Activated naive CD8-positive, alpha-beta T cell treated with anti-CD3 and anti-CD28 coated beads, Interleukin-2, amount 50 U/mL, for 16 hours (primary cell): ENCODE results near the gene LIPG.
"Not testable (repeated sequence)": the region's sequence is repeated elsewhere in the genome, so short reads cannot be mapped to it uniquely, and the experiment has no call there.

ENCODE experiments used
- DNase-seq: peaks from one replicate; pipeline ENCODE4 v3.0.0-alpha.2; 2020; ENCODE audit warnings: low read depth, low spot score

The LIPG gene

GRCh38 chr18:49546719-49547273, 15.1 kb upstream of the LIPG start:
- DNase-seq = no peak

- no peak for DNase-seq
These were observed 14.2 kb upstream of the LIPG start for GRCh38 chr18:49547701-49548100.

- no peak for DNase-seq
These were observed 13.6 kb upstream of the LIPG start for GRCh38 chr18:49548229-49548636.

- DNase-seq = no peak
These were observed 11.1 kb upstream of the LIPG start for GRCh38 chr18:49550621-49551339.

- DNase-seq = no peak
These were observed 8.9 kb upstream of the LIPG start for GRCh38 chr18:49553003-49553402.

- DNase-seq = no peak
These were observed 6.2 kb upstream of the LIPG start for GRCh38 chr18:49555641-49556040.

- no peak for DNase-seq
These were observed 3.5 kb upstream of the LIPG start for GRCh38 chr18:49558356-49558755.

GRCh38 chr18:49559326-49559931, 2.4 kb upstream of the LIPG start:
- not testable (repeated sequence) for DNase-seq

- no peak for DNase-seq
These were observed 1.6 kb upstream of the LIPG start for GRCh38 chr18:49560277-49560623.

DNA sequence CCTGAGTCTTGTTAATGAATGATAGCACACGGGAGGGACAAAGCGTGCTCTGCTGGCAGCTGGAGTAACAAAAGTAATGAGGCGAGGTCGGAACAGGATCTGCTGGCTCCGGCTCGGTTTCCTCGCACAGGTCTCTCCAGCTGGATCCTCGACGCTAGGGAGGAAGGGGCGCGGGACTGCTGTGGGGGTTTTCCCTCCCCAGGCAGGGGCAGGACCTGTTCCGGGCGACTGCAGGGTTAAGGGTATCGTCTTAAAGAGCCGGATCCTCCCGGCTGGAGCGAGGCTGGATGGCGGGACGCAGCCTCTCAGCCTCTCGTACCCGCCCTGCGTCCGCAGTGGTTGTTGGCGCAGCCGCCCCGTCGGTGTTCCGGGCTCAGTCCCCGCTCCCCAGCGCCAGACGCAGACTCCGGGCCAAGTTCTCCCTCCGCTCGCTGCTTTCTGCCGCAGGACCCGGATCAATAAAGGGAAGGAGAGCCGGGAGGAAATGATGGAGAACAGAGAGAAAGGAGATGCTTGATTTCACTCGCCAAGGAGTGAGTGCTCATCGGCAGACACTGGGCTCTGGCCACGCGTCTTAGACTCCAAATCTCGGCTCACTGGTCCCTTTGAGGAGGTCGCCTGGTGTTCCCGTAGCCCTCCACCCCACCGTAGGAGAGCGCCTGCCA, 1.1 kb upstream of the LIPG start:
- no peak for DNase-seq

DNA sequence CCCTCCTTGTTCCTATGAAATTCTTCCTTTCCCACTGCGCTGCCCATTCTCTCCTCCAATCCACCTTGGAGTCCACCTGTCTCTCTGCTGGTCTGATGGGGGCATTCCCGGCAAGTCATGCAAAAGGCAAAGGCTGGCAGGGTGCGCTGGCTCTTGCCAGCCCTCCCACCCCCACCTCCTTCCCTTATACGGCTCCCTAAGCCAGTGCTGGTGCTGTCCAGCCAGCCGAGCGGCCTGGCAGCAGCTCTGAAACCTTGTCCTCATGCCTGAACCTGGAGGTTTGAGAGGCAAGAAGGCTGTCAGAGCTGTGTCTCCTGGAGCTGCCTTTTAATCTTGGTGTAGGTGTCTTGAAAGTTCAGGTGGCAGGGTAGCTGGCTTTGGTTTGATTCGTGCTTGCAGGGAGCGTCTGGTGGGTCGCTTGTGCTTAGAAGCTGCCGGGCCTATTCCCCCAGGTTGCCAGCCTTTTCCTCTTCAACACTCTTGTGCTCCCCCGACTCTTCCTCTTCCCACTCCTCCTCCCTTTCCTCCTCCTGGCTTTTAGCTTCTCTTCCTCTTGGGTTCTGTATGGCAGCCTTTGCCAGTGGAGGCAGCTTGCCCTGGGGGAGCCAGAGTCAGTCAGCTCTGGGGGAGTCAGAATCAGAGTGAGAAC, 748 bp downstream of the LIPG start:
- DNase-seq = no peak

DNA sequence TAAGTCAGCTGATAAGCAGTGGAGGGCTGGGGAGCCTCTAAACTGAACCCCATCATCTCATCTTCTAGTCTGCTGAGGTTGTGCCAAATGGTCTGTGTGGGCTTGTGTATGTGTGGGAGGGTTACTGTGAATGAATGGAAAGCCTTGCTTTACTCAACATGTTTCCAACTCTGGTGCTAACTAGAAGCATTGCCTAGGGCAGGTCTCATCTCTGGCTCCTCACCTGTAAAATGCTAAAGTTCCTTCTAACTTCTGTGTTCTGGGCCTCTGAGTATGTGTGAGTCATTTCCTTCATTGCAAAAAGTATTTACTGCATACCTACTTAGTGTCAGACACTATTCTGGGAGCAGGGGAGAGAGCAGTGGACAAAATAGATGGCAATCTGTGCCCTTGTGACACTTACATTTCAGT, 1.3 kb downstream of the LIPG start:
- no peak for DNase-seq

- DNase-seq = no peak
These were observed 2.1 kb downstream of the LIPG start for GRCh38 chr18:49563701-49564517.

DNA sequence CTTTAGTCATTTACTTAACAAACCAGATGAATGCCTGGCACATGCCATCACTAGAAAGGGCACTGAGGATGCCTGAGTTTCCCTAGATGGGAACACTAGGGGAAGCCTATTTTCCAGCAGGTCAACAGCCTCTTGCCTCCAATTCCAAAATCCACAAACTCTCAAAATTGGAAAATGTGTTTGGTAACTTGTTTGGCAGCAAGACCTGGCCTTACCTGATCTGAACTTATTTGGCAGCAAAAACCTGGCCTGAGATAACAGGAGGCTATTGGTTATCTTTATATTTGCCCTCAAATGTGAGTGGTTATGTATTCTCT, 2.6 kb downstream of the LIPG start:
- no peak for DNase-seq

GRCh38 chr18:49565101-49565500, 3.2 kb downstream of the LIPG start:
- DNase-seq = no peak

DNA sequence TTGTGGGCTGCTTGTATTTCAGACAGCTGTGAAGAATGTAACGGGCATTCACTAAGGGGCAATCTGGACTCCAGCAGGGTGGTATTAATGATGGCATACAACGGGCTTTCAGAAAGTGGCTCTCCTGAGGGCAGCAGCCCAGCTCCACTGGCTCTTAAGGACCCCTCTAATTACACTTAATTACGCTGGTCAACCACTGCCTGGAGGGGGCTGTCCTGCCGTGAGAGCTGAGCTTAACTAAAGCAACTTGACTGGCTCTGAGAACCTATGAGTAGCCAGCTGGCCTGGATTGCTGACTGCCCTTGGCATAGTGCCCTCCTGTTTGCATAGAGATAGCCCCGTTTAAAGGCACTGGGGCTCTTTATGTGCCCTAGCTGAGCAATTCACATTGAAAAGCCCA, 3.8 kb downstream of the LIPG start:
- no peak for DNase-seq

GRCh38 chr18:49566217-49566770, 4.4 kb downstream of the LIPG start:
- no peak for DNase-seq

GRCh38 chr18:49566985-49567384, 5.1 kb downstream of the LIPG start:
- DNase-seq = no peak

GRCh38 chr18:49569724-49570123, 7.9 kb downstream of the LIPG start:
- no peak for DNase-seq

GRCh38 chr18:49570836-49571235, 9.0 kb downstream of the LIPG start:
- no peak for DNase-seq

GRCh38 chr18:49572611-49573345, 10.9 kb downstream of the LIPG start:
- DNase-seq = no peak
